ENCODE results near the gene HDAC1. TPM values are rescaled to one million over a fixed set of nuclear protein-coding genes. Genes with fewer than 3 reads are reported as not detected.

Gene HDAC1
- total and polyA plus RNA-seq, 2 of the 13 experiments (the other 11 are each of a cell fraction or from before 2014, with no cell fraction given), result 93.5 to 189 TPM

DNA sequence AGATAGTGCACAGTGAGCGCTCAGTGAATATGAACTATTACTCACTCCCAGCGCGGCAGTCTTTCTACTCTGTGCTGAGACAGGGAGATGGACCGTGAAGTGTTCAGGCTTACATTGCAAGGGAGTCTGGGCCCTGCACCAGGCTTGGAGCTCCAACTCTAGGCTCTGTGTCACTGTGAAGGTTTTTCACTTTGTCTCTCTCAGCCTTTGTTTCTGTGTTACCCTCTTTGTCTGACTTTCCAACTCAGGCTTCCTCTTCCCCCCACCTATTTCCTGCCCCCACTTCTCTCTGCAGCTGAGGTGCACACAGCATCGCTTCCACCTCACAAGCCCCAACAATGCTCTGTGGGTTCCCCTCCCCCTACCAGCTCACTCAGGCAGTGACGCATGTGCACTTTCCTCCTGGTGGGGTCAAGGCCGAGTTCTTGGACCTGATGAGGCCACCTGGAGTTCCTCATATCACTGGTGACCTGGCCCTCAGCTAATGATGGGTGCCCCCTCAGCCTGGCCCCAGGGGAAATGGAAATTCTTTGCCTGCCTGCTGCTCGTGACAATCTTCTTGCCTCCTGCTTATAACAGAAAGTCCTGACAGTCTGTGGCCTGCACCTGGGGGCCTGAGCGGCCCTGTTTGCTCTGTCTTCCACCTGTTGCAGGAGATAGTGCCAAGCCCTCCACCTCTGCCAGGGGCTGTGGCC lies 41.9 kb upstream of the HDAC1 start (continued):
- TF ChIP-seq ZBTB33 (CRISPR knock-in tag; IDR thresholded peaks at IDR 0.05) (no peak), SAP130 (CRISPR knock-in tag; IDR thresholded peaks at IDR 0.05; ENCODE audit: low read depth) (peak; percentile 85), MYPOP (CRISPR knock-in tag; IDR thresholded peaks at IDR 0.05) (peak; percentile 46; the same call in 1 of the 2 replicates), RARG (CRISPR knock-in tag; IDR thresholded peaks at IDR 0.05; ENCODE audit: low read depth) (0 out of 2 replicates have a peak, but pooled peaks have one; percentile 75), KAT8 (CRISPR knock-in tag; IDR thresholded peaks at IDR 0.05) (peak; percentile 74; the same call in 1 of the 2 replicates), REST (IDR thresholded peaks at IDR 0.05; ENCODE audit: borderline replicate concordance in 1 of 2, low read depth in 1 of 2, low read length in 2 of 2) (peak in 1 of 2 experiments; percentile 50; a peak in 1 of 4 replicates), RELA (CRISPR knock-in tag; IDR thresholded peaks at IDR 0.05) (no peak), GABPA (IDR thresholded peaks at IDR 0.05; ENCODE audit: low read depth, low read length) (peak; percentile 29; the same call in 1 of the 2 replicates), GABPA (CRISPR knock-in tag; IDR thresholded peaks at IDR 0.05; ENCODE audit: low read depth) (peak; percentile 83), ELF1 (CRISPR knock-in tag; IDR thresholded peaks at IDR 0.05) (peak; percentile 52), ZNF34 (CRISPR knock-in tag; IDR thresholded peaks at IDR 0.05; ENCODE audit: borderline replicate concordance) (no peak; the same call in 1 of the 2 replicates), KMT2A (CRISPR knock-in tag; IDR thresholded peaks at IDR 0.05) (peak; percentile 47; the same call in 1 of the 2 replicates), ZEB1 (IDR thresholded peaks at IDR 0.05; ENCODE audit: insufficient replicate concordance, low read depth) (peak; percentile 78), HOXA3 (CRISPR knock-in tag; IDR thresholded peaks at IDR 0.05) (peak; percentile 72), BORCS8-MEF2B (CRISPR knock-in tag; IDR thresholded peaks at IDR 0.05) (peak; percentile 46; the same call in 1 of the 2 replicates), SALL2 (CRISPR knock-in tag; IDR thresholded peaks at IDR 0.05) (peak; percentile 86; the same call in 1 of the 2 replicates), ZKSCAN5 (CRISPR knock-in tag; IDR thresholded peaks at IDR 0.05) (peak; percentile 62; the same call in 1 of the 2 replicates), RFXANK (CRISPR knock-in tag; IDR thresholded peaks at IDR 0.05) (peak; percentile 70; the same call in 1 of the 2 replicates), RFX5 (IDR thresholded peaks at IDR 0.05; ENCODE audit: low read depth, low read length) (0 out of 2 replicates have a peak, but pooled peaks have one; percentile 27), ZNF510 (CRISPR knock-in tag; IDR thresholded peaks at IDR 0.05; ENCODE audit: low read depth) (peak; percentile 78; the same call in 1 of the 2 replicates), SNAPC2 (CRISPR knock-in tag; IDR thresholded peaks at IDR 0.05) (peak; percentile 23; the same call in 1 of the 2 replicates), ZNF766 (CRISPR knock-in tag; IDR thresholded peaks at IDR 0.05; ENCODE audit: borderline replicate concordance) (0 out of 2 replicates have a peak, but pooled peaks have one; percentile 35), ZNF674 (CRISPR knock-in tag; IDR thresholded peaks at IDR 0.05; ENCODE audit: low read depth) (no peak)
- TF ChIP-seq, protein P1, sequence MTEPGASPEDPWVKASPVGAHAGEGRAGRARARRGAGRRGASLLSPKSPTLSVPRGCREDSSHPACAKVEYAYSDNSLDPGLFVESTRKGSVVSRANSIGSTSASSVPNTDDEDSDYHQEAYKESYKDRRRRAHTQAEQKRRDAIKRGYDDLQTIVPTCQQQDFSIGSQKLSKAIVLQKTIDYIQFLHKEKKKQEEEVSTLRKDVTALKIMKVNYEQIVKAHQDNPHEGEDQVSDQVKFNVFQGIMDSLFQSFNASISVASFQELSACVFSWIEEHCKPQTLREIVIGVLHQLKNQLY (CRISPR knock-in tag; IDR thresholded peaks at IDR 0.05), result peak; percentile 49; the same call in 1 of the 2 replicates

Measured in HepG2 (cell line).